Naive thymus-derived CD8-positive, alpha-beta T cell (primary cell): ENCODE results near the gene POLR3C. TPM values are rescaled to one million over a fixed set of nuclear protein-coding genes. Genes with fewer than 3 reads are reported as not detected.
"Not testable (repeated sequence)": the region's sequence is repeated elsewhere in the genome, so short reads cannot be mapped to it uniquely, and the experiment has no call there.

ENCODE experiments used
- ATAC-seq, 2 donors: fragments of 150-1000 bp; cut with Tn5 transposase in 1 of 2; sonication (Bioruptor Pico), chemical (Tn5 transposase) in 1 of 2; 1 replicate in 1 of 2; 2 replicates in 1 of 2; pipeline ENCODE4 v1.10.0; 2021; ENCODE audit warnings: mild to moderate bottlenecking in 2 of 2, moderate library complexity in 2 of 2
- POLR2A ChIA-PET: fragments of 350-600 bp; sonication (Branson Sonifier 250); formaldehyde crosslinking; loops from one replicate; lab custom pipeline; 2021; ENCODE audit warnings: antibody characterized with exemption; lab: Charles Lee
- DNase-seq, 10 donors: peaks; one replicate each; pipeline versions ENCODE4 v3.0.0 to v3.0.0-alpha.2; 2020 to 2022
- H3K27ac Mint-ChIP-seq, 10 donors: one replicate each; pipeline ENCODE4 v1.8.0; 2020 to 2022; ENCODE audit warnings: mild to moderate bottlenecking in 10 of 10, mixed read lengths in 10 of 10, moderate library complexity in 4 of 10, inconsistent platforms in 1 of 10
- H3K27me3 Mint-ChIP-seq, 5 donors: one replicate each; pipeline ENCODE4 v1.8.0; 2021 to 2022; ENCODE audit warnings: mixed read lengths in 5 of 5
- H3K36me3 Mint-ChIP-seq, 3 donors: one replicate each; pipeline ENCODE4 v1.8.0; 2020 to 2022; ENCODE audit warnings: mixed read lengths in 3 of 3, mild to moderate bottlenecking in 2 of 3, inconsistent platforms in 1 of 3
- H3K4me1 Mint-ChIP-seq, 4 donors: one replicate each; pipeline ENCODE4 v1.8.0; 2021 to 2022; ENCODE audit warnings: mixed read lengths in 4 of 4
- H3K4me3 Mint-ChIP-seq, 10 donors: one replicate each; pipeline ENCODE4 v1.8.0; 2020 to 2022; ENCODE audit warnings: mild to moderate bottlenecking in 10 of 10, mixed read lengths in 10 of 10, moderate library complexity in 6 of 10, inconsistent platforms in 1 of 10
- H3K9me3 Mint-ChIP-seq, 9 donors: one replicate each; pipeline ENCODE4 v1.8.0; 2020 to 2022; ENCODE audit warnings: mixed read lengths in 9 of 9, mild to moderate bottlenecking in 3 of 9, inconsistent platforms in 1 of 9, moderate library complexity in 1 of 9
- polyA plus RNA-seq, 3 donors: library from polyadenylated mRNA; unstranded; fragments of 300-500 nt; fragmentation: Illumina TruSeq; gene quantifications; one replicate each; pipeline ENCODE4 v1.2.3, GENCODE V29; 2021
- total RNA-seq, 8 experiments: library from RNA in 2 of 8; stranded (reverse) in 2 of 8; gene quantifications; one replicate each; pipeline ENCODE4 v1.2.3 and lab custom pipeline; 2021 to 2026

POLR3C gene, protein sequence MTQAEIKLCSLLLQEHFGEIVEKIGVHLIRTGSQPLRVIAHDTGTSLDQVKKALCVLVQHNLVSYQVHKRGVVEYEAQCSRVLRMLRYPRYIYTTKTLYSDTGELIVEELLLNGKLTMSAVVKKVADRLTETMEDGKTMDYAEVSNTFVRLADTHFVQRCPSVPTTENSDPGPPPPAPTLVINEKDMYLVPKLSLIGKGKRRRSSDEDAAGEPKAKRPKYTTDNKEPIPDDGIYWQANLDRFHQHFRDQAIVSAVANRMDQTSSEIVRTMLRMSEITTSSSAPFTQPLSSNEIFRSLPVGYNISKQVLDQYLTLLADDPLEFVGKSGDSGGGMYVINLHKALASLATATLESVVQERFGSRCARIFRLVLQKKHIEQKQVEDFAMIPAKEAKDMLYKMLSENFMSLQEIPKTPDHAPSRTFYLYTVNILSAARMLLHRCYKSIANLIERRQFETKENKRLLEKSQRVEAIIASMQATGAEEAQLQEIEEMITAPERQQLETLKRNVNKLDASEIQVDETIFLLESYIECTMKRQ
- total RNA-seq, result 10 to 100 TPM; 42.8 to 44.6 TPM
- polyA plus RNA-seq, result 10 to 100 TPM; 40.2 to 54.5 (median 40.7) TPM
- total RNA-seq (lab: John Stamatoyannopoulos, UW), result 39.2 to 89.6 (median 61.2) reads per million in 6 experiments

DNA sequence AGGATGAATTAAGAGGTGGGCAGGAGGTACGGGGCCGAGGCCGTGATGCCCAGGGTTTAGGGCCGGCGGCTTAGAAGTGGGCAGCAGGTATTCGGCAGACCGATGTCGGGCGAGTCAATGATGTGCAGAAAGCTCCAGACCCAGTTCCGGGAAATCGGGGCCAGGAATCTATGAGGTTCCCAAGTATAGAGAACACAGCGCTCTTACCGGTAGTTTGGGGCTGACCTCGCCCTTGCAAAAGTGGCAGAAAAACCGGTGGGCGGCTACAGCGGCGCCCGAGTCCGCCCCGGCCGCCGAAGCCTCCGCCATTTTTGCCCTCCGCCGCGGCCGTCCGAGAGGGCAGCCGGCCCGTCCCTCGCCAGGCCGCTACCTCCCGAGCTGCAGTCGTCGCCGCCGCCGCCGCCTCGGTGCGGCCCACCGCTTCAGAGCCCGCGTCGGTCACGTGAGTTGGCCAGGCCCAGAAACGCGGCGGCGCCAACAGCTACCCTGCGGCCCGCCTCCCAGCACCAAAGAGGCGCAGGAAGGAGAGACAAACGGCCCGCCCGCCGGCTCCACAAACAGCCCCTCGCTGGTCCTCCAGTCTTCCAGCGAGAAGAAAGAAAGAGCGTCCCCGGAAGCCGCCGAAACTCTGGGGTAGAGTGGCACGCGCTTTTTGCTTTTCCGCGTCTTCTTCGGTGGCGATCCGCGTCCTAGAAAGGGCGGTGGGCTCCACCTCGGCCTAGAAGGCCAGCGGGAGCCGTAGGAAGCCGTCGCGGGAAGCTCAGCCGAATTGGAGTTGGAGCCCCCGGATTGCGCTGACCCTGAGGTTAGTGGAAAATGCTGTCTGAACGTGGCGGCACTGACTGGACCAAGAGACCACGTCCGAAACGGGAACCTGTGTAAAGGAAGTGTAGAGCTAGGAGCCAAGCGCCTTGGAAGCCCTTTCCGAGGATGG is at the start of gene POLR3C, which contains the start of gene RNF115:
TSS of gene POLR3C (plus strand) at position 636 of the 934 bp plus-strand sequence. CDS start 1,577 bp downstream, outside the sequence.
TSS of gene RNF115 (minus strand) at position 531 of the 934 bp plus-strand sequence. CDS start at position 309, 222 bp downstream.
- Mint-ChIP-seq H3K4me1 (peaks cover 15 to 40% (median 22%) of the 10 kb centered on the region in 4 donors), H3K27ac (peak within 1 kb of the TSS; percentile 91 to 98 (median 97)), H3K9me3 (no peaks in the 10 kb centered on the region), H3K36me3 (peaks cover 0 to 38% (median 15%) of the 10 kb centered on the region in 3 donors), H3K4me3 (peak within 1 kb of the TSS; percentile 96 to 99 (median 97)), H3K27me3 (no peaks in the 10 kb centered on the region)
- DNase-seq (peak; percentile 79 to 94 (median 84)), ATAC-seq (peak; percentile 95 to 96)
- POLR2A ChIA-PET, result interaction anchor here (0.7 to 3.3 kb wide), 10 partner anchors 19 to 214 kb away, joined by 3 to 22 read pairs (median 6); partner anchors contain the start of genes ANKRD34A, NUDT17, PEX11B and PIAS3

DNA sequence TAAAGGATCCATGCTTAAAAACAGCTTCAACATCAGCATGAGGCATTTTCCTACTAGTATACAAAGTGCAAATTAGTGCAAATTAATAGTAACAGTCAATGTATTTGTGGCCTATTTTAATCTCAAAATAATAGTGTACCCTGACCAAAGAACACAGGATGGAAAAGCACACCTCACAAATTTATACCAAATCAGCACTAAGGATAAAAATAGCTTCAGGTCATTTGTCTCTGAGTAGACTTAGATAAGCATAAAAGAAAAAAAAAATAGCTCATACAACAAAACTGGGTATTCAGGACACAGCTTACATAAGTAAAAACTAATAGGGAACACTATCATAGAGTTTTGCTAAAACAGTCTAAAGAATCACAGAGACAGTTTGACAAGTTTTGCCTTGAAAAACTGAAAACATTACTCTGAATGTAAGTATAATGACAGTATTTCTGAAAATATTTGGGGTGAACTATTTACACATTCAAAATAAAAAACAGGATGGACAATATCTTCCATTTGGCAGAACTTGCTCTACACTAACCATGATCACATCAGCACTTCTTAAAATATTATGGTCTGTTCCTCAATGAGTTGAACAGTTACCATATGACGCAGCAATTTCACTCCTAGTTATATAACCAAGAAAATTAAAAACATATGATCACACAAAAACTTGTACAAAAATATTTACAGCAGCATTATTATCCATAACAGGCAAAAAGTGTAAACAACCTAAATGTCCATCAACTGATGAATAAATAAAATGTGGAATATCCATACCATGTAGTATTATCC is 46.4 kb upstream of the POLR3C start:
- Mint-ChIP-seq H3K4me3 (no peak overlapping the region), H3K27me3 (no peaks in the 10 kb centered on the region), H3K4me1 (peaks cover 7 to 11% (median 10%) of the 10 kb centered on the region in 4 donors), H3K36me3 (peaks cover 6 to 53% (median 18%) of the 10 kb centered on the region in 3 donors), H3K27ac (peak overlapping the region in 1 of 10 donors; percentile 6), H3K9me3 (no peaks in the 10 kb centered on the region)
- POLR2A ChIA-PET, result no interaction called here
- DNase-seq (no peak), ATAC-seq (no peak)

DNA sequence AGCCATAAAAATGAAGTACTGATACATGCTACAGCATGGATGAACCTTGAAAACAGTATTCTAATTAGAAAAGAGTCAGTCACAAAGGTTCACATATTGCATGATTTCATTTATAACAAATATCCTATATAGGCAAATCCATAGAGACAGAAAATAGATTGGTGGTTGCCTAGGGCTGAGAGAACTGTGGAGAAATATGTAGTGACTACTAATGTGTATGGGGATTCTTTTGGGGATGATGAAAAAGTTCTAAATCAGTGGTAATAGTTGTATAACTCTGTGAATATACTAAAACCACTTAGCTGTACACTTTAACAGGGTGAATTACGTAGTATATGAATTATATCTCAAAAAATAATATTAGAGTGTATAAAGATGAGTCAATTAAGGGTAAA is 45.9 kb upstream of the POLR3C start:
- H3K27ac Mint-ChIP-seq, result peak overlapping the region in 1 of 10 donors; percentile 6
- no peak overlapping the region for H3K4me3 Mint-ChIP-seq
- H3K27me3 Mint-ChIP-seq, result no peaks in the 10 kb centered on the region
- H3K36me3 Mint-ChIP-seq, result peaks cover under 1 to 53% (median 12%) of the 10 kb centered on the region in 3 donors
- ATAC-seq, result no peak
- POLR2A ChIA-PET, result no interaction called here
- H3K4me1 Mint-ChIP-seq, result peaks cover 7 to 11% (median 9%) of the 10 kb centered on the region in 4 donors
- no peaks in the 10 kb centered on the region for H3K9me3 Mint-ChIP-seq
- no peak for DNase-seq

DNA sequence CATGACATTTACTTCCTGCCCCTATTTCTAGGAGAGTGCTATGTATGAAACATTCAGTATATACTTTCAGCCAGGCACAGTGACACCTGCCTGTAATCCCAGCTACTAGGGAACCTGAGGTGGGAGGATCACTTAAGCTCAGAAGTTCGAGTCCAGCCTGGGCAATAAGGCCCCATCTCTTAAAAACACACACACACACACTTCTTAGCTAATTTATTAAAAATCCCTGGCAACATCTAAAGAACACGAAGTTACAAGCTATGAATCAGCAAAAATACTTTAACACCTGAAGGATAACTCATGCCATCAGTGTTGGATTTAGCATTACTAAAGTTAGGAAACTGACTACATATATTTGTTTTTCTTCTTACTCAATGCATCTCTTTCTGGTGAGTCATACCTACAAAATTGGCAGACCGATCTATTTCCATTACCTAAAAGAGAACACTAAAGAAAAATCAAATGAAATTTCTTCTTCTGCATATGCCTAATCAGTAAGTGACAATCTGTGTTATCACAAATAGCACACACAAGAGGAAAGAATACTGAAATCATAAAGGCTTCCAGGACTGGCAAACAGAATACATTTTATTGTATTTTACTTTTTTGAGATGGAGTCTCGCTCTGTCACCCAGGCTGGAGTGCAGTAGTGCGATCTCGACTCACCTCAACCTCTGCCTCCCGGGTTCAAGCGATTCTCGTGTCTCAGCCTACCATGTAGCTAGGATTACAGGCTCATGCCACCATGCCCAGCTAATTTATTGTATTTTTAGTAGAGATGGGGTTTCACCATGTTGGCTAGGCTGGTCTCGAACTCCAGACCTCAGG is 41.5 kb upstream of the POLR3C start:
- Mint-ChIP-seq H3K9me3 (no peaks in the 10 kb centered on the region), H3K4me3 (no peak overlapping the region), H3K27me3 (no peaks in the 10 kb centered on the region), H3K27ac (peak overlapping the region in 2 of 10 donors; percentile 37 to 47), H3K36me3 (peaks cover 0 to 59% (median 13%) of the 10 kb centered on the region in 3 donors), H3K4me1 (peaks cover 19 to 23% (median 21%) of the 10 kb centered on the region in 4 donors)
- ATAC-seq, result no peak
- POLR2A ChIA-PET, result interaction anchor here (0.7 kb wide), 1 partner anchor 1974 kb away, joined by 3 read pairs; no protein-coding TSS in a partner anchor
- DNase-seq, result no peak

DNA sequence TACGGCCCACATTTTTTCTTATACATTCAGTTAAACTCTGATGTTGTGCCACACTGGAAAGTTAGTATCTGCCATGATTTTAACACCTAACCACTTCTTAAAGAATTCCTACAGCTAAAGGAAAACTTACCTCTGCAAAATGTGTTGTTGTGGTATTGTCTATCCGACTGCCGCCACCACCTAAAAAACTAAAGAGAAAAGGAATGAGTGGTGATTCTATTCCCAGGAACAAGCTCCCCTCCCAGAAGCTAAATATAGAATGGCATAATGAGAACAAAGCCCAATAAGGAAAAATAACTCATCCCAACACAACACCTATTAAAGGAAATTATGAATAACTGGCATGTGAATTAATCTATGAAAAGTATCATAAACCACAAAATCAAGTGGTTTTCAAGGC is 39.6 kb upstream of the POLR3C start:
- Mint-ChIP-seq H3K4me3 (no peak overlapping the region), H3K4me1 (peaks cover 19 to 29% (median 25%) of the 10 kb centered on the region in 4 donors), H3K27ac (no peak overlapping the region), H3K9me3 (no peaks in the 10 kb centered on the region), H3K27me3 (no peaks in the 10 kb centered on the region), H3K36me3 (peaks cover 0 to 63% (median 10%) of the 10 kb centered on the region in 3 donors)
- DNase-seq, result no peak
- POLR2A ChIA-PET, result no interaction called here
- no peak for ATAC-seq

DNA sequence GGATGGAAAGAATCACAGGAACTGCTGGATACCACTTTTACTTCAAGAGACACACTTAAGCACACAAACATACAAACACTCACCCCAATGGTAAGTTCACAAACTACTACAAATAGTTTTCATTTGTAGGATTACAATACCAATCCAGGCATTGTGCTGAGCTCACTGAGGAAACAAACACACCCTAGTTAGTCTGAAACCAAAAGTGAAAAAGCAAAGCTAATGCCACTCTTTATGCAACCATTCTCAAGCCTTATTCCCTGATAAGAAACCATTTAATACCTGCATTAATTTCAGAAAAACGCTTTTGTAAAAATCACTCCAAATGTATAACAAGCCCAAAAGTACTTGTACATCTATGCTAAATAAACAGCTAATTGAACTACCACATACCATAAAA is 38.5 kb upstream of the POLR3C start:
- peak overlapping the region in 2 of 10 donors; percentile 30 to 45 for H3K4me3 Mint-ChIP-seq
- ATAC-seq (no peak), DNase-seq (no peak)
- no peaks in the 10 kb centered on the region for H3K27me3 Mint-ChIP-seq
- no peaks in the 10 kb centered on the region for H3K9me3 Mint-ChIP-seq
- peaks cover 19 to 29% (median 25%) of the 10 kb centered on the region in 4 donors for H3K4me1 Mint-ChIP-seq
- H3K27ac Mint-ChIP-seq, result peak overlapping the region in 3 of 10 donors; percentile 8 to 60 (median 21)
- H3K36me3 Mint-ChIP-seq, result peaks cover 0 to 59% (median 10%) of the 10 kb centered on the region in 3 donors
- POLR2A ChIA-PET, result interaction anchor here (0.5 kb wide), 1 partner anchor 185 kb away, joined by 6 read pairs; no protein-coding TSS in a partner anchor

DNA sequence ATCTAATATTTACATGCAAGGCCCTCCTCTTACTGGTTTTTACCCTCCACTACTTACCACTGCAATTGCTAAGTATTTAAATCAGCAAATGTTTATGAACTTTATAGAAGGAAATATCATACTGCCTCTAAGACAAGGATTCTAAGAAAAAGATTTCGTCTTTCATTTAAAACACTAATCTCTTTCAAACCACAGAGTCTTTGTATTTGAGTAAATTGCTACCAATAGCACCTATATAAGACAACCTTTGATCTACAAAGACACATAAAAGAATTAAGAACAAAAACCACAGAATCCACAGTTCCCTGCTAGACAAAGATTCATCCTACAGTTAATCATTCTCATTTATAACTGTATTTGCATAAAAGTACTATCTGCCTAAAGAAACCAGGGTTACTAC is 37.7 kb upstream of the POLR3C start:
- Mint-ChIP-seq H3K36me3 (peaks cover 0 to 55% (median 10%) of the 10 kb centered on the region in 3 donors), H3K27me3 (no peaks in the 10 kb centered on the region), H3K9me3 (no peaks in the 10 kb centered on the region), H3K4me3 (peak overlapping the region in 2 of 10 donors; percentile 30 to 45), H3K27ac (peak overlapping the region in 8 of 10 donors; percentile 1 to 69 (median 34)), H3K4me1 (peaks cover 18 to 29% (median 24%) of the 10 kb centered on the region in 4 donors)
- DNase-seq (peak in 1 of 10 donors; percentile 1), ATAC-seq (peak in 1 of 2 donors; percentile 39)
- POLR2A ChIA-PET, result no interaction called here

DNA sequence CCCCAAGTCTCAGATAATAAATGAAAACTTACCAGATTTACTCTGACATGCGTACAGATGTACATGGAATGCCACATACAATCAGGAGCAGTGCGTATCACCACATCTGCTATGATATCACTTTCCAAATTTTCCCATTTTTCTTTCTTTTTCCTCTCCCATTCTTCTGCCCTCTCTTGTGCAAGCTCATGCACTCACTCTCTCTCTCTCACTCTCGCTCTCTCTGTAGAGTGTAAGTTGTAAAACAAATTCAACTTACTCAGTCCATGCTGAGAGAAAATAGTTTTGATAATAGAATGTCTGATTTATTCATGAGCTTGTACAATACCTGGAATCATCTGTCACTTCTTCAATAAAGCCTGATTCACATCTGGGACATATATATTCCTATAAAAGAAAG is 35.4 kb upstream of the POLR3C start:
- Mint-ChIP-seq H3K4me3 (no peak overlapping the region), H3K9me3 (no peaks in the 10 kb centered on the region), H3K27ac (peak overlapping the region in 2 of 10 donors; percentile 36 to 47), H3K27me3 (no peaks in the 10 kb centered on the region), H3K4me1 (peaks cover 19 to 32% (median 28%) of the 10 kb centered on the region in 4 donors), H3K36me3 (peaks cover 5 to 46% (median 10%) of the 10 kb centered on the region in 3 donors)
- no peak for DNase-seq
- POLR2A ChIA-PET, result no interaction called here
- no peak for ATAC-seq

DNA sequence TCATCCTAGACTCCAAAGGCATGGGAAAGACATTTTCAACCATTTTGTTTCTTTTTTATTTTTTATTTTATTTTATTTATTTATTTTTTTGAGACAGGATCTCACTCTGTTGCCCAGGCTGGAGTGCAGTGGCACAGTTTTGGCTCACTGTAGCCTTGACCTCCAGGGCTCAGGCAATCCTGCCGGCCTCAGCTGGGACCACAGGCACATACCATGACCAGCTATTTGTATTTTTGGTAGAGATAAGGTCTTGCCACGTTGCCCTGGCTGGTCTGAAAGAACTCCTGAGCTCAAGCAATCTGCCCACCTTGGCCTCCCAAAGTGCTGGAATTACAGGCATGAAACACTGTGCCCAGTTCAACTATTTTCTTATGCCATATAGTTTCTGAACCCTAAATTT is 32.1 kb upstream of the POLR3C start:
- ATAC-seq, DNase-seq, H3K4me3 Mint-ChIP-seq, H3K27ac Mint-ChIP-seq, POLR2A ChIA-PET, H3K27me3 Mint-ChIP-seq: not testable (repeated sequence)
- Mint-ChIP-seq H3K4me1 (peaks cover 10 to 18% (median 15%) of the 10 kb centered on the region in 4 donors), H3K36me3 (peaks cover 15 to 53% (median 29%) of the 10 kb centered on the region in 3 donors), H3K9me3 (peaks cover 0 to 13% (median 7%) of the 10 kb centered on the region in 9 donors)

DNA sequence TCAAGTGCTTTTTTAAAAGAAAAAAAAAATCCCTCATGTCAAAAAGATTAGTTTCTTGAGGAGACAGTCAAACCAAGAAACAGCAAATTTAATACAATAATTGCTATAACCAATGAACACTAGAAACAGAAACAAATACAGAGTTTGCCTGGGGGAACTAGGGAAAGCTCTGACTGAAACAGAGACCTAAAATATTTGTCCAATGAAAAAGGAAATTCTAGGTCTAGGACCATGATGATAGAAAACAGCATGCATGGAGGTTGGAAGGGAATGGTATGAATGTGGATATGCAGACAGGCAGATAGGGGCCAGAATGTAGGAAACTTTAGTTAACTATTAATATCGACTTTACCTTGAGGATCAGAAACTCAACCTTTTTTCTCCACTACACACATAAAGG is 31.5 kb upstream of the POLR3C start:
- Mint-ChIP-seq H3K36me3 (peaks cover 20 to 55% (median 35%) of the 10 kb centered on the region in 3 donors), H3K27me3 (no peaks in the 10 kb centered on the region), H3K4me1 (peaks cover 10 to 17% (median 15%) of the 10 kb centered on the region in 4 donors), H3K9me3 (peaks cover 0 to 17% (median 12%) of the 10 kb centered on the region in 9 donors), H3K27ac (peak overlapping the region in 1 of 10 donors; percentile 43), H3K4me3 (no peak overlapping the region)
- POLR2A ChIA-PET, result no interaction called here
- ATAC-seq (no peak), DNase-seq (no peak)
